ENCODE results near the gene AKR1B15.
"Not testable (repeated sequence)": the region's sequence is repeated elsewhere in the genome, so short reads cannot be mapped to it uniquely, and the experiment has no call there.

The AKR1B15 gene

DNA sequence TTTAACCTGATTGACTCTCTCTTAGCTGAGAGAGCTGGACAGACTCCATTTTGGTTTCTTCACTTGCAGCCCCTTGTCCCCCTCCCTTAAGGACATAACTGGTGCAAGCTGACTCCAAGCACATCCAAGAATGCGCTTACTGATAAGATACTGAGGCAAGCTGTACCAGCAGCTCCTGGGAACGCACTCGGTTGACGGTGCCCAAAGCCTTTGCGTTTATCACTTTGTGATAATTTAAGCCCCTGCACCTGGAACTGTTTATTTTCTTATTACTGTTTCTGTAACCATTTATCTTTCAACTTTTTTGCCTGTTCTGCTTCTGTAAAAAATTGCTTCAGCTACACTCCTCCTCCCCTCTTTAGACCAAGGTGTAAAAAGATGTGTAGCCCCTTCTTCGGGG lies 8.5 kb downstream of the AKR1B15 start:
- Histone ChIP-seq H3K4me3 (replicated peaks; ENCODE audit: low read depth, low read length) (no peak overlapping the region), H3K36me3 (ENCODE audit: control insufficient read depth, insufficient read depth, low read length) (no peaks in the 10 kb centered on the region), H3K27me3 (replicated peaks; ENCODE audit: control insufficient read depth, insufficient read depth, low read length) (no peaks in the 10 kb centered on the region; the same call in 1 of the 2 replicates)
- no peak for DNase-seq (ENCODE audit: extremely low read depth, insufficient read length)
- TF ChIP-seq, protein P1, sequence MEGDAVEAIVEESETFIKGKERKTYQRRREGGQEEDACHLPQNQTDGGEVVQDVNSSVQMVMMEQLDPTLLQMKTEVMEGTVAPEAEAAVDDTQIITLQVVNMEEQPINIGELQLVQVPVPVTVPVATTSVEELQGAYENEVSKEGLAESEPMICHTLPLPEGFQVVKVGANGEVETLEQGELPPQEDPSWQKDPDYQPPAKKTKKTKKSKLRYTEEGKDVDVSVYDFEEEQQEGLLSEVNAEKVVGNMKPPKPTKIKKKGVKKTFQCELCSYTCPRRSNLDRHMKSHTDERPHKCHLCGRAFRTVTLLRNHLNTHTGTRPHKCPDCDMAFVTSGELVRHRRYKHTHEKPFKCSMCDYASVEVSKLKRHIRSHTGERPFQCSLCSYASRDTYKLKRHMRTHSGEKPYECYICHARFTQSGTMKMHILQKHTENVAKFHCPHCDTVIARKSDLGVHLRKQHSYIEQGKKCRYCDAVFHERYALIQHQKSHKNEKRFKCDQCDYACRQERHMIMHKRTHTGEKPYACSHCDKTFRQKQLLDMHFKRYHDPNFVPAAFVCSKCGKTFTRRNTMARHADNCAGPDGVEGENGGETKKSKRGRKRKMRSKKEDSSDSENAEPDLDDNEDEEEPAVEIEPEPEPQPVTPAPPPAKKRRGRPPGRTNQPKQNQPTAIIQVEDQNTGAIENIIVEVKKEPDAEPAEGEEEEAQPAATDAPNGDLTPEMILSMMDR (IDR thresholded peaks at IDR 0.05; ENCODE audit: insufficient read depth, low read length, poor library complexity, severe bottlenecking), result no peak

DNA sequence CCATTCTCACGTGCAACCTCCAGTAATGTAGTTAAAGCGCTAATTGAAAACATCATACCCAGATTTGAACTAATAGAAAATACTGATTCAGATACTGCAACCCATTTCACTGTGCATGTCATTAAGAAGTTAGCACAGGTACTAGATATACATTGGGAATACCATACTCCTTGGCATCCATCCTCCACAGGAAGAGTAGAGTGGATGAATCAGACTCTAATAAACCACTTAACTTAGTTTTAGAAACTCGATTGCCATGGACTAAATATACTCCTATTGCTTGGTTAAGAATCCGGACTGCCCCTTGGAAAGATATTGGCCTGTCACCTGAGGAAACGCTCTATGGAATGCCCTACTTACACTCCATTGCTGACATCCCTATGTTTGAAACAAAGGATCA lies 9.5 kb downstream of the AKR1B15 start:
- no peak for DNase-seq (ENCODE audit: extremely low read depth, insufficient read length)
- H3K4me3 ChIP-seq (replicated peaks; ENCODE audit: low read depth, low read length), result no peak overlapping the region
- TF ChIP-seq, protein P1 (IDR thresholded peaks at IDR 0.05; ENCODE audit: insufficient read depth, low read length, poor library complexity, severe bottlenecking), result no peak
- no peaks in the 10 kb centered on the region for H3K36me3 ChIP-seq (ENCODE audit: control insufficient read depth, insufficient read depth, low read length)
- H3K27me3 ChIP-seq (replicated peaks; ENCODE audit: control insufficient read depth, insufficient read depth, low read length), result no peaks in the 10 kb centered on the region; the same call in 1 of the 2 replicates

DNA sequence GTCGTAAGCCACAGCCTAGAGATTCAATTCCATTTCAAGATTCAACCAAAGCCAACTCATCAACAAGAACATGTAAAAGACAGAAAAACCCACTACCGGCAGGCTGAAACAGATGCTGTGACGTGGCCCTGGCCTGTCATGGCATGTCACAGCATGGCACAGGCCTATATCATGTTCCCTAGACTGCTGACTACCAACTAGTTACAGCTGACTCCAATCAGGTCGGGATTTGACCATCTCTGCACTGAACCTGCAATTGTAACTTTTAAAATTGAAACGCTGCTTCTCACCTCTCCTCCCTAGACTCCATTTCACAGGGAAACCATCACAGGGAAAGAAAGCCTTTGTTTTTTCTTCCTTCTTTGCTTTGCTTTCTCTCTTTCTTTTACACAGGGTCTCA lies 12.7 kb downstream of the AKR1B15 start:
- not testable (repeated sequence) for DNase-seq (ENCODE audit: extremely low read depth, insufficient read length); H3K27me3 ChIP-seq (replicated peaks; ENCODE audit: control insufficient read depth, insufficient read depth, low read length); H3K4me3 ChIP-seq (replicated peaks; ENCODE audit: low read depth, low read length); H3K36me3 ChIP-seq (ENCODE audit: control insufficient read depth, insufficient read depth, low read length)

DNA sequence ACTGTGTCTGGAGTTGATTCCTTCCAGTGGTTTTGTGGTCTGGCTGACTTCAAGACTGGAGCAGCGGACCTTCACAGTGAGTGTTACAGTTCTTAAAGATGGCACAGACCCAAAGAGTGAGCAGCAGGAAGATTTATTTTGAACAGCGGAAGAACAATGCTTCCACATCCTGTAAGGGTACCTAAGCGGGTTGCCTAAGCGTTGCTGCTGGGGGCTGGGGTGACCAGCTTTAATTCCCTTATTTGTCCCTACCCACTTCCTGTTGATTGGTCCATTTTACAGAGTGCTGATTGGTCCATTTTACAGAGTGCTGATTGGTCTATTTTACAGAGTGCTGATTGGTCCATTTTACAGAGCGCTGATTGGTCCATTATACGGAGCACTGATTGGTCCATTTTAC lies 13.2 kb downstream of the AKR1B15 start:
- DNase-seq (ENCODE audit: extremely low read depth, insufficient read length), result no peak
- no peaks in the 10 kb centered on the region; the same call in 1 of the 2 replicates for H3K27me3 ChIP-seq (replicated peaks; ENCODE audit: control insufficient read depth, insufficient read depth, low read length)
- H3K36me3 ChIP-seq (ENCODE audit: control insufficient read depth, insufficient read depth, low read length), result no peaks in the 10 kb centered on the region
- H3K4me3 ChIP-seq (replicated peaks; ENCODE audit: low read depth, low read length), result no peak overlapping the region
- TF ChIP-seq, protein P1 (IDR thresholded peaks at IDR 0.05; ENCODE audit: insufficient read depth, low read length, poor library complexity, severe bottlenecking), result no peak

DNA sequence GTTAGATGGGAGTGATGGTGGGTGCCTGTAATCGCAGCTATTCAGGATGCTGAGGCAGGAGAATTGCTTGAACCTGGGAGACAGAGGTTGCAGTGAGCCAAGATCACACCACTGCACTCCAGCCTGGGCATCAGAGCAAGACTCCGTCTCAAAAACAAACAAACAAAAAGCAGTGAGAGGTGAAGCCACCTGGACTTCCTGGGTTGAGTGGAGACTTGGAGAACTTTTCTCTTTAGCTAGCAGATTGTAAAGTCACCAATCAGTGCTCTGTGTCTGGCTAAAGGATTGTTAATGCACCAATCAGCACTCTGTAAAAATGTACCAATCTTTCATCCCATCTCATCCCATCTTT lies 14.5 kb downstream of the AKR1B15 start:
- H3K27me3 ChIP-seq (replicated peaks; ENCODE audit: control insufficient read depth, insufficient read depth, low read length); DNase-seq (ENCODE audit: extremely low read depth, insufficient read length); H3K4me3 ChIP-seq (replicated peaks; ENCODE audit: low read depth, low read length); H3K36me3 ChIP-seq (ENCODE audit: control insufficient read depth, insufficient read depth, low read length): not testable (repeated sequence)

DNA sequence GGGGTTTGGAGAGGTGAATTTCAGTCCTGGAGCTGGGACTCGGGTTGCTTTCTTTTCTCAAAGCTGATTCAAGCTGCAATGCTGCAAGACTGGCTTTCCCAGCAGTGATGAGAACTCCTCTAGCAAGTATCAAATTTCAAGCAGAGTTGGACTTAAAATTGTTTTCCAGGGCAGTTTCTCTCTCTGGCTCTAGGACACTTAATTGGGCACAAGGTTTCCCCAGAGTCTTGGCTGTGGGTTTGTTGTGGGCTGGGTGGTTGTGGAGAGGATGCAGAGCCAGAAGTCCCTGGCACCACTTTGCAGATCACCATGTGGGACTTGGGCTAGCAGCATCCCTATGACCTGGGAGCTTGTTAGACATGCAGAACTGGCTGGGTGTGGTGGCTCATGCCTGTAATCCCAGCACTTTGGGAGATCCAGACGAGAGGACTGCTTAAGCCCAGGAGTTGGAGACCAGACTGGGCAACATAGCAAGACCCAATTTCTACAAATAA lies 16.8 kb downstream of the AKR1B15 start:
- H3K4me3 ChIP-seq (replicated peaks; ENCODE audit: low read depth, low read length), result no peak overlapping the region
- H3K36me3 ChIP-seq (ENCODE audit: control insufficient read depth, insufficient read depth, low read length), result no peaks in the 10 kb centered on the region
- TF ChIP-seq, protein P1 (IDR thresholded peaks at IDR 0.05; ENCODE audit: insufficient read depth, low read length, poor library complexity, severe bottlenecking), result no peak
- H3K27me3 ChIP-seq (replicated peaks; ENCODE audit: control insufficient read depth, insufficient read depth, low read length), result no peaks in the 10 kb centered on the region; the same call in 1 of the 2 replicates
- DNase-seq (ENCODE audit: extremely low read depth, insufficient read length), result no peak

DNA sequence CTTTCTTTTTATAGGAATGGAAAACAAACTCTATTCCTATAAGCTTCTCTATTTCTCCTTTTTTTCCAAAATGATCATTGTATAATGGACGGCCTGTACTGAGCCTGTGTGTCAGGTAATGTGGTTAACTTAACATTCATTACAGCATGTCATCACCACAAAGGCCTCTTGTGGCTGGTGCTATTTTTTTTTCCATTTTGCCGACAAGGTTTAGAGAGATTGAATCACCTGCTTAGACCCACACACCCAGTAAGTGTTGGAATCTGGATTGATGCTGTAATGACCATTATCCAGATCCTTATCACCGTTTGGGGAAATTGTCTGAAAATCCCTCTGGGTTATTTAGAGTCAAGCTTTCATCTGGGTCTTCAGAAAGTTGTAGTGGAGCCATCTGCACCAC lies 18.5 kb downstream of the AKR1B15 start:
- Histone ChIP-seq H3K27me3 (replicated peaks; ENCODE audit: control insufficient read depth, insufficient read depth, low read length) (no peaks in the 10 kb centered on the region; the same call in 1 of the 2 replicates), H3K4me3 (replicated peaks; ENCODE audit: low read depth, low read length) (no peak overlapping the region), H3K36me3 (ENCODE audit: control insufficient read depth, insufficient read depth, low read length) (no peaks in the 10 kb centered on the region)
- DNase-seq (ENCODE audit: extremely low read depth, insufficient read length), result no peak
- TF ChIP-seq, protein P1 (IDR thresholded peaks at IDR 0.05; ENCODE audit: insufficient read depth, low read length, poor library complexity, severe bottlenecking), result no peak

DNA sequence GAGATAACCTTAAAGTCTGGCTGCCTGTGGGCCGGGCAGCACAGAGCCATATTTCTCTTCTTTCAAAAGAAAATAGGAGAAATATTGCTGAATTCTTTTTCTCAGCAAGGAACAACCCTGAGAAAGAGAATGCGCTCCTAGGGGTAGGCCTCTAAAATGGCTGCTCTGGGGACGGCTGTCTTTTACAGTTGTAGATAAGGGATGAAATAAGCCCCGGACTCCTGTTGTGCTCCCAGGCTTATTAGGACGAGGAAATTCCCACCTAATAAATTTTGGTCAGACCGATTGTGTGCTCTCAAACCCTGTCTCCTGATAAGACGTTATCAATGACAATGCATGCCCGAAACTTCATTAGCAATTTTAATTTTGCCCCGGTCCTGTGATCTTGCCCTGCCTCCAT lies 21.1 kb downstream of the AKR1B15 start:
- H3K27me3 ChIP-seq (replicated peaks; ENCODE audit: control insufficient read depth, insufficient read depth, low read length); DNase-seq (ENCODE audit: extremely low read depth, insufficient read length); H3K36me3 ChIP-seq (ENCODE audit: control insufficient read depth, insufficient read depth, low read length); H3K4me3 ChIP-seq (replicated peaks; ENCODE audit: low read depth, low read length): not testable (repeated sequence)
